Adrenal gland (tissue), 5 donors: ENCODE results near the gene PLEKHH1.

Experiments used
- CTCF ChIP-seq, 6 experiments: fragments of 450-650 bp in 4 of 6; fragments of 200-600 bp in 2 of 6; sonication (generic) in 1 of 6; IDR thresholded peaks; 1 replicate in 5 of 6; 2 replicates in 1 of 6; pipeline versions ENCODE4 v1.5.1 to v1.8.0; 2016 to 2021; ENCODE audit warnings: antibody characterized with exemption in 6 of 6, mild to moderate bottlenecking in 2 of 6, moderate library complexity in 1 of 6
- POLR2A ChIP-seq, 2 donors: fragments of 450-650 bp; IDR thresholded peaks; one replicate each; pipeline ENCODE4 v1.6.1; 2017; ENCODE audit warnings: antibody characterized with exemption in 2 of 2, mild to moderate bottlenecking in 2 of 2, moderate library complexity in 1 of 2
- donor health status: DM: no; HTN: no; CAD: no.

- TF ChIP-seq CTCF (IDR thresholded peaks at IDR 0.05) = no peak
- TF ChIP-seq POLR2A (IDR thresholded peaks at IDR 0.05) = no peak
These were observed 10.8 kb upstream of the PLEKHH1 start for GRCh38 chr14:67522270-67522669.
